Measurements from ENCODE around the gene COLQ. TPM values are rescaled to one million over a fixed set of nuclear protein-coding genes. Genes with fewer than 3 reads are reported as not detected.

COLQ gene
- total RNA-seq, 1 experiment from 2014 or later = 1.9 TPM

DNA sequence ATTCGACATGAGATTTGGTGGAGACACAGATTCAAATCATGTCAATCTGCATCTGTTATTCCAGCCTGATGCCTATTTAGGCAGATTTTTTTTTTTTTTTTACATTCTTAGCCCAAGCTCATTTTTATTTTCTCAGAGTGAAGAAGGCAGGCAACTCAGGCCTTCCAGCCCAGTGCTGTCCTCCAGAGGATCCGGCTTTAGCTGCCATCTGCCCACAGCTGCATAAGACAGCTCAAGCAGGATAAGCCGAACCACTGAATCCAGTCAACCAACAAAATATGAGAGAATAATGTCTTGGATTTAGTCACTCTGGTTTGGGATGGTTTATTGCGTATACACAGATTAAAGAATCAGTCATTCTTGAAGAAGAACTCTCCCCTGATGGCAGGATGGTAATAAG lies 19.9 kb upstream of the COLQ start:
- no TSS peak for BruUV-seq (replicated peaks)
- POLR2A ChIA-PET = interaction anchor here (0.7 kb wide), 1 partner anchor 345 kb away, joined by 3 read pairs; no protein-coding TSS in a partner anchor
- Histone ChIP-seq H3K79me2 (ENCODE audit: insufficient read depth, low read length) (no peaks in the 10 kb centered on the region), H3K9me2 (ENCODE audit: insufficient read depth) (no peaks in the 10 kb centered on the region), H2AFZ (ENCODE audit: low read depth, low read length, poor library complexity, severe bottlenecking) (no peak overlapping the region), H3K36me3 (ENCODE audit: control insufficient read depth in 1 of 2, insufficient read depth in 2 of 2, low read length in 2 of 2) (no peaks in the 10 kb centered on the region), H3K27me3 (ENCODE audit: insufficient read depth, low read length) (no peaks in the 10 kb centered on the region), H3K4me3 (replicated peaks in 1 of 2; ENCODE audit: low read depth in 1 of 2, low read length in 2 of 2) (no peak overlapping the region), H4K20me1 (ENCODE audit: insufficient read depth) (no peaks in the 10 kb centered on the region), H3K4me1 (ENCODE audit: control insufficient read depth in 1 of 2, insufficient read depth in 2 of 2, low read length in 2 of 2) (no peaks in the 10 kb centered on the region), H3K4me2 (ENCODE audit: low read length) (no peak overlapping the region), H3K9me3 (ENCODE audit: control insufficient read depth in 1 of 2, insufficient read depth in 1 of 2, low read depth in 1 of 2, low read length in 2 of 2) (no peaks in the 10 kb centered on the region), H3K27ac (ENCODE audit: low read depth, low read length) (no peak overlapping the region), H3K9ac (ENCODE audit: low read length) (no peak overlapping the region)
- TF ChIP-seq EGR1 (IDR thresholded peaks at IDR 0.05; ENCODE audit: low read depth) (no peak), POLR2AphosphoS5 (IDR thresholded peaks at IDR 0.05; ENCODE audit: low read depth, low read length) (no peak), TCF7L2 (IDR thresholded peaks at IDR 0.05; ENCODE audit: borderline replicate concordance, extremely low read depth, insufficient read depth, insufficient read length) (no peak), POLR2A (IDR thresholded peaks at IDR 0.05; ENCODE audit: borderline replicate concordance, extremely low read depth, insufficient read depth, insufficient read length) (no peak), FOSL1 (IDR thresholded peaks at IDR 0.05; ENCODE audit: low read depth) (no peak), ZFX (IDR thresholded peaks at IDR 0.05) (no peak), JUND (IDR thresholded peaks at IDR 0.05) (no peak), ZNF274 (IDR thresholded peaks at IDR 0.05; ENCODE audit: low read depth, low read length) (no peak), ELF1 (IDR thresholded peaks at IDR 0.05; ENCODE audit: borderline replicate concordance, low read depth) (no peak), EZH2 (IDR thresholded peaks at IDR 0.05) (no peak), SRF (IDR thresholded peaks at IDR 0.05; ENCODE audit: low read depth) (no peak)
- TF ChIP-seq, protein P1, sequence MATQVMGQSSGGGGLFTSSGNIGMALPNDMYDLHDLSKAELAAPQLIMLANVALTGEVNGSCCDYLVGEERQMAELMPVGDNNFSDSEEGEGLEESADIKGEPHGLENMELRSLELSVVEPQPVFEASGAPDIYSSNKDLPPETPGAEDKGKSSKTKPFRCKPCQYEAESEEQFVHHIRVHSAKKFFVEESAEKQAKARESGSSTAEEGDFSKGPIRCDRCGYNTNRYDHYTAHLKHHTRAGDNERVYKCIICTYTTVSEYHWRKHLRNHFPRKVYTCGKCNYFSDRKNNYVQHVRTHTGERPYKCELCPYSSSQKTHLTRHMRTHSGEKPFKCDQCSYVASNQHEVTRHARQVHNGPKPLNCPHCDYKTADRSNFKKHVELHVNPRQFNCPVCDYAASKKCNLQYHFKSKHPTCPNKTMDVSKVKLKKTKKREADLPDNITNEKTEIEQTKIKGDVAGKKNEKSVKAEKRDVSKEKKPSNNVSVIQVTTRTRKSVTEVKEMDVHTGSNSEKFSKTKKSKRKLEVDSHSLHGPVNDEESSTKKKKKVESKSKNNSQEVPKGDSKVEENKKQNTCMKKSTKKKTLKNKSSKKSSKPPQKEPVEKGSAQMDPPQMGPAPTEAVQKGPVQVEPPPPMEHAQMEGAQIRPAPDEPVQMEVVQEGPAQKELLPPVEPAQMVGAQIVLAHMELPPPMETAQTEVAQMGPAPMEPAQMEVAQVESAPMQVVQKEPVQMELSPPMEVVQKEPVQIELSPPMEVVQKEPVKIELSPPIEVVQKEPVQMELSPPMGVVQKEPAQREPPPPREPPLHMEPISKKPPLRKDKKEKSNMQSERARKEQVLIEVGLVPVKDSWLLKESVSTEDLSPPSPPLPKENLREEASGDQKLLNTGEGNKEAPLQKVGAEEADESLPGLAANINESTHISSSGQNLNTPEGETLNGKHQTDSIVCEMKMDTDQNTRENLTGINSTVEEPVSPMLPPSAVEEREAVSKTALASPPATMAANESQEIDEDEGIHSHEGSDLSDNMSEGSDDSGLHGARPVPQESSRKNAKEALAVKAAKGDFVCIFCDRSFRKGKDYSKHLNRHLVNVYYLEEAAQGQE (IDR thresholded peaks at IDR 0.05; ENCODE audit: low read depth) = no peak
- ATAC-seq = no peak
- RAD21 ChIA-PET (ENCODE audit: low non-redundant PET in 1 of 2, low total read pairs in 2 of 2, uncharacterized antibody in 2 of 2, unreplicated experiment in 2 of 2) = no interaction called here
- DNase-seq (ENCODE audit: low read depth, low spot score) = no peak
- CTCF ChIA-PET = no interaction called here
- intact Hi-C loops (cut with micrococcal nuclease) = no loop called here
